ENCODE data around the gene HMGN3. TPM values are rescaled to one million over a fixed set of nuclear protein-coding genes. Genes with fewer than 3 reads are reported as not detected.

The HMGN3 gene
- total RNA-seq, 1 donor from 2014 or later, result 98.1 TPM

DNA sequence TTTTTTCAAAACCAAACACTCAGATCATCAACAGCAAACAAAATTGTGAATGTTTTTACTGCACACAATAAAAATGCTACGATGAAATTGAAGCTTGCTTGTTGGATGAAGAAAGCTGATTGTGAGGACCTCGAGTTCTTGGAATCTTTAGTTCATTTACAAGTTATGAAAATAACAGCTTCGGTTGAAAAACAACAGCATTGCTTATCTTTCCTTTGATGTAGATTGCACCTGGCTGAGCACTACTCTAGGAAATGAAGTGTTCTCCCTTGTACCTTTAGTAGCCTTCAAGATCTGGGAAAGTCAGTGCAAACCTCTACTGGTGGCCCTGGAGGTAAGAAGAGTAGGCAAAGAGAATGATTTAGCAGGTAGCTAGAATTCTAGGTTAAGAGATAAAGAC lies 2.2 kb upstream of the HMGN3 start:
- intact Hi-C loops (cut with DNase I), result no loop called here
- no peak for DNase-seq (ENCODE audit: low spot score)

DNA sequence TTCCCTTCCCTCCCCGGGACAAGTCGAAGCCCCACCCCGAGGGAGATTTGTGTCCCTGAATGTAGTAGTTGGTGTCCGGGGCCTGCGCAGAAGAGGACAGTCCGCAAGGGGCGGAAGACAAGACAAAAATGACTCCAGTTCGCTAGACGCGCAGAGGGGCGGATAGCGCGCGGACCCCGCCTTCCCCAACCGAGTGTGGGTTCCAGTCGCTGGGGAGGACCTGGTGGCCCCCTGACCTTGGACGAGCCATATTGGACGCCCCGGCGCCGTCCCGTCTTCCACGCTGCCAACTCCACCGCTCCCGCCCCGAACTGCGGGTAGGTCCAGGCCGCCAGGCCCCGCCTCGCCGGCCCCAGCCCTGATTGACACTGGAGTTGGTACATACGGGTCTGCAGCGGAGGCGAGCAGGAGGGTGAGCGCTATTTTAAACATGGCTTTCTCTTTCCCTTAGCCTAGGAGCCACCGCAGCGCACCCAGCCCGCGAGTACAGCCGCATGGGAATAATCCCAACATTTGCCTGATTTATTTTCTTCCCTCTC lies 802 bp downstream of the HMGN3 start:
- DNase-seq (ENCODE audit: low spot score), result peak; percentile 94
- intact Hi-C loops (cut with DNase I), result loop anchor here (1.0 to 5.0 kb wide), 2 partner anchors 155 to 304 kb away; partner anchors contain the start of genes LCA5 and PHIP

DNA sequence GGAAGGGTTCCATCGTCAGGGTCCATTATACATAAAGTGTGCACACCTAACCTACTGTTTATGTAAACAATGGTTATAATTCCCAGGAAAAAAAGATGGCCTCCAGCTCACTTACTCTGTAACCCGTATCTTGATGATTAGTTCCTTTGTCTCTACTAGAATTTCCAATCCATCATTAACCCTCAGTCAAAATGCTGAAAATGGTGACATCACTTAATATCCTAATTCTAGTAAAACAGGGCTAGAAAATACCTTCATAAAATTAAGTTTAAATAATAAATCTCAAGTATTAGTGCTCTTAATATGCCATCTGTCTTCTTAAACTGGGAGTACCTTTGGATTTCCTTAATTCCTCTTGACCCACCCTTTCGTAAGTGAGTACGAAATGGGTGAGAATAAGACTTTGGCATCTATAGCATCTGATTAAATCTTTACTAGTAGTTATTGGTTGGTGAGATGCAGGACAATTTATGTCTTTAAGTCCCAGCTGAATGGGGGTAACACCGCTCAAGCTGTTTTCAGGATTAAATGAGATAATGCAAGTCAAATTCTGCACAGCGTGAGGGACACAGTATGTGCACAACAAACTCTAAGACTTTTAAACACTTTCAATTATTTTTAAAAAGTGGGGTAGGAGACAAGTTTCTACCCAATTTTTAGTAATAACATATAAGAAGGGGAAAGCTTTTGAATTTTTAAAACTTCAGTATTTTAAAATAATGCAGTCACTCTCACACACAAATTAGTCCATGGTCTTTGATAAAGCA lies 1.6 kb downstream of the HMGN3 start:
- no peak for DNase-seq (ENCODE audit: low spot score)
- intact Hi-C loops (cut with DNase I), result loop anchor here (5.0 kb wide), 1 partner anchor 304 kb away; the partner anchor contains the start of gene LCA5

DNA sequence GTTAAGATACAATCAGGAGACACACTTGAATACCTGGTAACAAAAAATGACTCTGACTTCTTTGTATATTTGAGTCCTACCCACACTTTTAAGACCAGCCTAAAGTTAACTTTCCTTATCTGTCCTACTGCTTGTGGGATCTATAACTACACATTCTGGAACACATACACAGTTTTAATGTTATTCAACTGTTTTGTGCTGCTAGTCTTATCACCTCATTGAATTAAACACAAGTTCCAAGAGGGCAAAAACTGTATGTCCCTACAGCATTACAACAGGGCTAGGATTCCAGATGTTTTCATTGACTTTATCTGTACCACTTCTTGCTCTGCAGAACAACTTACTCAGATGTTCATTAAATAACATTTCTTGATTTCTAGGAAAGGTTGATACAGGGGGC lies 2.8 kb downstream of the HMGN3 start:
- intact Hi-C loops (cut with DNase I), result loop anchor here (5.0 kb wide), 1 partner anchor 306 kb away; the partner anchor contains the start of gene LCA5
- DNase-seq (ENCODE audit: low spot score), result no peak

DNA sequence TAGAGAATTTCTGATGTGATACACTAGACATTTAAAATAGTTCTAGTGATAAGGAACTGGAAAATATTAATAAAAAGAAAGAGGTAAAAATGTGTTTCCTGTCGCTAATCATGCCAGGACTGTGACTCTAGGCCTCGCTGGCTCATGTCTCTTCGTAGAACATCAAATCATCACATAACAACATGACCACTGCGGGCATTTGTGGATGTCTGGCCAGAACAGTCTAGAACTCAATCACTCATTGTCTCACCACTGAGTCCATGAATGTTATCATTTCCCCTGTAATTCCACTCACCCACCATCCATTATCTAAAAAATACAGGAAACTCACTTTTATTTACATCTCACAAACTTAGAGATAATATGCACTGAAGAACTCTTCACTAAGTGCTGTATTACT lies 3.4 kb downstream of the HMGN3 start:
- DNase-seq (ENCODE audit: low spot score), result no peak
- intact Hi-C loops (cut with DNase I), result loop anchor here (5.0 kb wide), 1 partner anchor 306 kb away; the partner anchor contains the start of gene LCA5

DNA sequence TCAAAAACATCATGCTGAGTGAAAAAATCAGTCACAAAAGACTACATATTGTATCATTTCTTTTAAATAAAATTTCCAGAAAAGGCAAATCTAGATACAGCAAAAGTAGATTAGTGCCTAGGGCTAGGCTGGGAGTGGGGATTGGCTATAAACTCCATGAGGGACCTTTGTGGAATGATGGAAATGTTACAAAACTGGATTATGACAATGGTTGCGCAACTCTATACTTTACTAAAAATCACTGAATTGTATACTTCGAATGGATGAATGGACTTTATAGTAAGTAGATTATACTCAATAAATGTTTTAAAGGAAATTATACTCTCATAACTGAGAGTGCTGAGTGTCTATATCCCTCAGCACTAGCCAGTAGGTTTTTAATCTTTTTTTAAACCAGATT lies 4.3 kb downstream of the HMGN3 start:
- intact Hi-C loops (cut with DNase I), result loop anchor here (5.0 kb wide), 1 partner anchor 307 kb away; the partner anchor contains the start of gene LCA5

DNA sequence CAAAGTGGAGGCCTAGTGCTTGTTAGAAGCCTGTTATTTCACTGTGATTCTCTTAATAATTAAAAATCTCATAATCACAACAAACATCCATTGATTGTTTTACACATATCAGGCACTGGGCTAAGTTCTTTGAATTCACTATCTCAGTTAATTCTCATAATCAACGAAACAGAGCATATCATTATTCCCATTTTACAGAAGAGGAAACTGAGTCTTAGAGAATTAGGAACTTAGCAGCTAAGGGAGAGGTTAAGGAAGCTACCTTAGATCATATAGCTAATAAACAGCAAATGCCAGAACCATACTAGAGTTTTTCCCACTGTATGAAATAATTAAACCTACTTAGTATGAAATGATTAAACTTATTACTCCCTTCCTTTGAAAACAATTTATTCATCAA lies 7.0 kb downstream of the HMGN3 start:
- no peak for DNase-seq (ENCODE audit: low spot score)
- intact Hi-C loops (cut with DNase I), result no loop called here

More for the DNA sequence above, 4.3 kb downstream of the HMGN3 start:
- DNase-seq (ENCODE audit: low spot score), result no peak

DNA sequence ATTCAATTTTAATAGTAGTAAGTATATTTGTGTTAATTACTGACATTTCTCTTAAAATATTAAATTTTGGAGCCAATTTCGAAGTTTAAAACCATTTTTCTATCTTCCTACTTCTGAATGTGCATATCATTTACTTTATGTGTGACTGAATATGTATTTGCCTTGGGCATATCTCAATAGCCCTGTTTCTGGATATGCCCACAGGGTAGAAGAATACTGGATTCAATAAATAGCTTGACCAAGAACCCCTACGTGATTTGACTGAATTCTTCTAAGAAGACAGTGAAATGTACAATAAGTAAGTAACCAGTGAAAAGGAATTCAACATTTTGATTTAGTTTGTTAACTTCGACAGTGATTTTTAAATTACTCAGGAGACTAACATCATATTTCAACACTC lies 7.8 kb downstream of the HMGN3 start:
- DNase-seq (ENCODE audit: low spot score), result no peak
- intact Hi-C loops (cut with DNase I), result no loop called here

DNA sequence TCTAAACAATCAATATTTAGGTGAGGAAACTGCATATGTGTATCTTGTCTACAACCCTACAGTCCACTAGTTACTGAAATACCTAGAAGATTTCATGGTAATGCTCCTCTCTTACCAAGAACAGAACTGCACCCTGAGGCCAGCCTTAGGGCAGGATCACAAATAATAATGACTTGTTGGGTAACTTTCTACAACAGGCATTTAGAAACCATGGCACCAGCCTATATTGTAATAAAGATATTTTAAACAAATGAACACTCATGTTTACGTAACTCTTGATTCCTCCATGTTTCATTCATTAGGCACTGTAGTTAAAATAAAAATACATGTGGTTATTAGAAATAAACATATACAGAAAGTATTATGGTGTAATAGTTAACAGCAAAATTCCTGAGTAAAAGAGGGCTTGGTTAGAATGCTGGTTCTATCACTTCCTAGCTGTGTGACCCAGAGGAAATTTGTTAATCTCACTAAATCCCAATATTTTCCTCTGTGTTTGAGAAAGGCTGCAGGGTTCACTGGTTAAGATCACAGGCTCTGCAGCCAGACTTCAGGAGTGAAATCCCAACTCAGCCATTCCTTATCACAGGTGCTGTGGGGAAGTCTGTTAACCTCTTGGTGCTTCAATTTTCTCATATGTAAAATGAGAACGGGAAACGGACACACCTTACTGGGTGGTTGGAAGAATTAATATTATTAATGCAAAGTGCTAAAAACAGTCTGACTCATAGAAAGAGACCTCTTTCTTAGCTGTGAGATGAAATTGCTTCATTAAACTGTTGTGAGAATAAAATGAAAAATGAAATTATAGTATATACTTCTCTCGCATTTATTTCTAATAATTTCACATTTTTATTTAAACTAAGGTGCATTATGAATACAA lies 8.5 kb downstream of the HMGN3 start:
- no peak for DNase-seq (ENCODE audit: low spot score)
- intact Hi-C loops (cut with DNase I), result no loop called here

DNA sequence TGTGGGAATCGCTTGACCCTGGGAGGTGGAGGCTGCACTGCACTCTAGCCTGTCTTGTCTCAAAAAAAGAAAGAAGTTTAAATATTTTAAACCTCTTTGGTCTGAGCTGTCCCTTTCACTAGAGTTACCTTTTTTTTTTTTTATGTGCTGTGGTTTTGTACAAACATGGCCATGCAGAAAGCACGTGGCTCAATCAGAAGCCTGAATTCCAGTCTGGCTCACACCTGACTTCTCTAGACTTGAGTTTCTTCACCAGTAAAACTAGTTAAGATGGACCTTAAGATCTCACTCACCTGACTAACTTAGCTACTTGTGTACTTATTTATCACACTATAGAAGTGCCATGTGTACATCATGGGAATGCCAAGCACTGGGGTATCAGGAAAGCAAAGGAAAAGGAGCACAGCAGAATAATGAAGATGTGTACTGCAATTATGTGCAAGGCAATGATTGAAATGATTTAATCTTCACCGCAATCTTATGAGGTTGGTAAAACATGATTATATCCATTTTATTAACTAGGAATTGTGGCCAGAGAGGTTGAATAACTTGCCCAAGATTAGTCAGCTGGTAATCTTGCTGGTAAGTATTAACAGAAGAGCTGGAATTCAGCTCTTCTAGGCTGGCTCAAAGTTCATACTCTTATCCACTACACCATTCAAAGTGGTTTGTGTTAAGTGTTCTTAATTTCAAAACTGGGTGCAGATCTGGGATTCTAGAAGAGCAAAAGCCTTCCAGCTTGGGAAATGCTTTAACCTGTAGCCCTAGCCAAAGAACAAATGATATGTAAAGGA lies 10.7 kb downstream of the HMGN3 start:
- no peak for DNase-seq (ENCODE audit: low spot score)
- intact Hi-C loops (cut with DNase I), result no loop called here

DNA sequence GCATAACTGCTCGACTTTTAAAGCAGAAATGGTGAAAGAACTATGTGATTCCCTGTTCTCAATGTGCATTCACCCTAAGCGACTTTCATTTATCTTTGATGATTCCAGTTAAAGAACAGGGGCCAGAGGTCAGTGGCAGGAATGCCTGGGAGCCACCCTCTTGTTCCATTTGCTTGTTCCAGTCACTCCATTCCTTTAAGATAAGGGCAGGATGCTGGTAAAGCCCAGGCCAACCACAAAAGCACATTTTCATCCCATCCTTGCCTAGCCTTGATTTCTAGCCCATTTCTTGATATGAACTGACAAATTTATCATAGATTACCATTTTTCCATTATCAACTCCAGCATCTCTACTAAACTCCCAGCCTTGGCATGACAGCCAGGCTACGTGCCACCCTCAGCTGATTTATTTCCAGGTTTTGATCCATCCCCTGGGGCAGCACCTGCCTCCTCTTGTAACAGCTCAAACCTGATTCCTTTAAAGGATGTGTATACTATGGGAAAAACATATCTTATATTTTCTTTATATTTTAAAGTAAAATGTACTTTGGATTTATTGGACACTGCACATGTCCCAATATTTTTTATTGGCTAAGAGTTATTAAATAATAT lies 19.2 kb downstream of the HMGN3 start:
- DNase-seq (ENCODE audit: low spot score), result no peak
- intact Hi-C loops (cut with DNase I), result no loop called here

DNA sequence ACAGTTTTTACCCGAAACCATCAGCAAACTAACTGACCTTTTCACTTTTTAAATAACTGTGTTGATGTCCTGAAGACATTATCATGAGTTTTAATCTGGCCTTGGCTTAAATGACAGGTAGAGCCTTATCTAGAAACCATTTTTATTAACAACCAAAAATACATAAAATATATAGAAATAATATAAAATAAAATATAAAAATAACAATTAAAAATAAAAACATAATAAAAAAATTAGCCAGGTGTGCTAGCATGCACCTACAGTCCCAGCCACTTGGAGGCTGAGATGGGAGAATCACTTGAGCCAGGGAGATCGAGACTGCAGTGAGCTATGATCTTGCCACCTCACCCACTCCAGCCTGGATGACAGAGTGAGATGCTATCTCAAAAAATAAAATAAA lies 21.6 kb downstream of the HMGN3 start:
- intact Hi-C loops (cut with DNase I), result no loop called here
- no peak for DNase-seq (ENCODE audit: low spot score)

DNA sequence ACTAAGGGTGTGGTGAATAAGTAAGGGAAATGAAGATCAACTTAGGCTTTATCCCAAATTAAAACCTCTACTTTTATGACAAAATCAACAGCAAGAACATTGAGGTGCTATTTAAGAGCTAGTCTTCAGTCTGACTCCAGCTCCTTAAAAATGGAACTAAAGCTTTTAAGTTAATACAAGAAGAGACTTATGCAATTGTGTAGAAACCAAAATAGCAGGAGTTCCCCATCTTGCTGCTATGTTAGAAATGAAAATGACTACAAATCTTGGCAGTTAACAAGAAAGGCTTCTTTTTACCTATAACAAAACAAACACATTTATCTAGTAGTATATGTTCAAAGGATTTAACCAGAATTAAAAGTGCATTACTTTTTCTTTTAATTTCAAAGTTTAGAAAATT lies 25.7 kb downstream of the HMGN3 start:
- DNase-seq (ENCODE audit: low spot score), result no peak
- intact Hi-C loops (cut with DNase I), result no loop called here

DNA sequence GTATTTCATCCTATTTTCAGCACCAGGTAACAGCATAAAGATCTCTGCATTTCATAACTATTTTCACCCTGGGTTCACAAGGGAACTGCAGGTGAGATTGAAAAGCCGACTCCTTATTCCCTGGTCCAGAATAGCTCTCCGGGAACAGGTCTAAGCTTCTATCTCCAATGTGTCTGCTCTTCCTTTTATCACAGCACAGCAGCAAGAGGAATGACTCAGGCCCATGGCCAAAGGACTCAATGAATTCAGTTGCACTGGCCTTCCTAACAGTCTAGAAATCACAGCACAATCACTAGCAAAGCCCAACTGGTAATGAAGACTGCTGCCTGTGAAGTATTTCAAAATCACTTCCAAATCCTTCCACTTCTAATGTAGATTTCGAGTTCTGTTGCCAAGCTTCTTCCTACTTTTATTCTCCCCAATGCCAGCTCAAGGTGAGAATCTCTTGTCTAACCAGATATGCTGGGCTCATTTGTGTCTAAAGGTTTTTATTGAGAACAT lies 30.7 kb downstream of the HMGN3 start:
- no peak for DNase-seq (ENCODE audit: low spot score)
- intact Hi-C loops (cut with DNase I), result no loop called here

DNA sequence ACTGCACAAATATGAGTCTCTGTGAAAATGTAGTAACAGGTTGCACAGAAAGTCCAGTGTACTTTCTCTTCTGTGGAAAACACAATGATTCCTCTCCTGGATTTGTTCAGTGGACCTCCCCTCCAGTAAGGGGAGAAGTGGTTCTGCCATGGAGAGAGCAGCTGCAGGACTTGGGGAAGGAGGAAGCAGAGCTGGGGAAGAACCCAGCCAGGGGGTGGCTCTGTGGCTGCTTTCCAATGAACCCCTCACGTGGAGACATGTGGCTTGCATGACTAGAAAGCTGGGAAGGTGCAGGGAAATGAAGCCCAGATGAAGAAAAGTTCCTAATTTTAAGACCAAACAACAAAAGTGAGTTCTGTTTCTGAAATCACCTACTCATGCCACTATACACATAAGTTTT lies 31.9 kb downstream of the HMGN3 start:
- intact Hi-C loops (cut with DNase I), result no loop called here
- DNase-seq (ENCODE audit: low spot score), result no peak

DNA sequence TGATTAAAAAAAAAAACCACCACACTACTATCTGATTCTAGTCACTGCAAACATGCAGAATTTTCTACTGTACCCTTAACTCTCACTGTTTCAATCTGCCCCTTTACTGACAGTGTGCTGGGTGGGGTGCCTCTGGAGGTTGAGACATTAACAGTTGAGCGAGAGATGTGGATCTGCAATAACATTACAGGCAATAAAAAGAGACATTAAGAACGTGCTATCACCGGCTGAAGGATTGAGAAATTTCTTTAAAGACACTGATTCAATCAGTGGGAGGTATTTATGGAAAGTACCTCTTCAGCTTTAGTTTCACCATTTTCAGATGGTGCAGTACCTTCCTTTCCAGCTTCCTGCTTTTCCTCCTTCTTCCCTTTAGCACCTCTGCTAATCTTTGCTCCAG lies 32.5 kb downstream of the HMGN3 start:
- no peak for DNase-seq (ENCODE audit: low spot score)
- intact Hi-C loops (cut with DNase I), result no loop called here

DNA sequence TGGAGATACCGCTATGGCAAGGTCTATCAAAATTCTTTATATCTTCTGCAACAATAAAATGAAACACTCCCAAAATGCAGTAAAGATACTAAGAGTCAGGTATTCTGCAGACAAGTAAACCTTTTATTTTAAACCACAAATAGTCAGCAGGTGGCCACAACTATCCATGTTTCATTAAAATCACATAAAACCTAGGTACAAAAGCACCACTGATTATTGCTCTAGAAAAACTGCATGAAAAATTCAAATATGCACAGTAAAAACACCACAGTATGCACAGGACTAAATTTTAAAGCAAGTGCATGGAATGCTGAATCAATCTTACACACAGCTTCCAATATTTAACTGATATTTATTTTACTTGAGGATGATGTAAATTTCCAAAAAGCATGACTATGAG lies 33.3 kb downstream of the HMGN3 start:
- DNase-seq (ENCODE audit: low spot score), result no peak
- intact Hi-C loops (cut with DNase I), result no loop called here

DNA sequence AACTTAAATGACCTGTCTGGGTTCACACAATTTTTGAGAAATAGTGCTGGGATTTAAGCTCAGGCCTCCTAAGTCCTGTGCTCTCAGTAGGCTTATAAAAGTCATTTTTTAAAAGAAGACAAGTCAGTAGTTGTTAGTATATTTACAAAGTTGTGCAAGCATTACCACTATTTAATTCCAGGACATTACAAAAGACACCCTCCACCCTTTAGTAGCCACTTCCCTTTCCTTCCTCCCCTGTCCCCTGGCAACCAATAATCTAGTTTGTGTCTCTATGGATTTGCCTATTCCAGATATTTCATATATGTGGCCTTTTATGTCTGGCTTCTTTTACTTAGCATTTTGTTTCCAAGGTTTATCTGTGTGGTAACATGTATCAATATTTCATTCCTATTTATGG lies 37.6 kb downstream of the HMGN3 start:
- intact Hi-C loops (cut with DNase I), result no loop called here

DNA sequence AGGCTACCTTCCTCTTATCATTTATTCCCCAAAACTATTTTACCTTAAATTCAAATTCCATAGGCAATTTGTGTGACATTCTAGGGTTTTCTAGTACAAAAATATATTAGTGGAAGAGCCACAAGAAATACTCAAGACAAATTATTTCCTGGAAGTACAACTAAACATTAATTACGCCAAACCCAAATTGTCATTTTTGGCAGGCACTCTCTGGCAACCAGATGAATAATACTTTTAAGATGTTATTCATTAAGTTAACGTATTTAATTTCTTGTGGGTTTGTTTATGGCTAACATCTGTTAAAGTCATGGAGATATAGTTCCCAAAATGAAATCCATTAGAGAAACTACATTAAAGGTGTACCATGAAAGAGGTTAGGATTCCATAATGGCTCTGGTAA lies 40.5 kb downstream of the HMGN3 start:
- intact Hi-C loops (cut with DNase I), result no loop called here
- no peak for DNase-seq (ENCODE audit: low spot score)

More for the DNA sequence above, 37.6 kb downstream of the HMGN3 start:
- no peak for DNase-seq (ENCODE audit: low spot score)
